Uterus (tissue), 4 donors: ENCODE measurements around the gene MBP. TPM values are rescaled to one million over a fixed set of nuclear protein-coding genes. Genes with fewer than 3 reads are reported as not detected.

Experiments
- DNase-seq, 2 donors: peaks; one replicate each; pipeline ENCODE4 v3.0.0-alpha.2; 2019 to 2020
- H3K27ac ChIP-seq, 2 donors: fragments of 200-600 bp; sonication (generic); 1 replicate in 1 of 2; 2 replicates in 1 of 2; pipeline ENCODE4 v1.5.1; 2016 to 2018
- H3K27me3 ChIP-seq, 2 donors: fragments of 200-600 bp; sonication (generic); one replicate each; pipeline ENCODE4 v1.5.1; 2018 to 2019; ENCODE audit warnings: control low read depth in 1 of 2
- H3K36me3 ChIP-seq, 2 donors: fragments of 200-600 bp; sonication (generic); one replicate each; pipeline ENCODE4 v1.5.1; 2019; ENCODE audit warnings: control low read depth in 1 of 2
- H3K4me1 ChIP-seq, 2 donors: fragments of 200-600 bp; sonication (generic); one replicate each; pipeline ENCODE4 v1.5.1; 2018 to 2019; ENCODE audit warnings: control low read depth in 1 of 2
- H3K4me3 ChIP-seq, 2 donors: fragments of 200-600 bp; sonication (generic); 1 replicate in 1 of 2; 2 replicates in 1 of 2; pipeline ENCODE4 v1.5.1; 2018 to 2019; ENCODE audit warnings: mild to moderate bottlenecking in 1 of 2
- H3K9me3 ChIP-seq, 2 donors: fragments of 200-600 bp; sonication (generic); one replicate each; pipeline ENCODE4 v1.5.1; 2019; ENCODE audit warnings: control low read depth in 1 of 2
- POLR2A ChIP-seq, 2 donors: fragments of 450-650 bp; IDR thresholded peaks; one replicate each; pipeline ENCODE4 v1.6.1; 2016; ENCODE audit warnings: antibody characterized with exemption in 2 of 2, mild to moderate bottlenecking in 1 of 2, moderate library complexity in 1 of 2
- intact Hi-C: fragments of 100-400 bp; cut with DNase I; formaldehyde crosslinking; loops from one replicate; pipeline ENCODE4 v1.15.1; 2023; ENCODE audit warnings: low total_unique reads
- total RNA-seq, 4 donors: library from RNA; depleted of rRNA in 3 of 4; stranded (reverse); fragments of >200 nt in 3 of 4; gene quantifications; one replicate each; pipeline versions ENCODE4 v1.1.0 to v1.2.4, GENCODE V29; 2014 to 2023
- TF ChIP-seq, protein P1 (sequence below), 4 experiments: fragments of 200-600 bp in 2 of 4; fragments of 450-650 bp in 2 of 4; sonication (generic) in 2 of 4; IDR thresholded peaks; one replicate each; pipeline ENCODE4 v1.5.1; 2016 to 2019; ENCODE audit warnings: antibody characterized with exemption in 4 of 4, mild to moderate bottlenecking in 2 of 4, moderate library complexity in 1 of 4
- donor health status: DM: yes; HTN: yes; CAD: no.

The MBP gene
- total RNA-seq, 4 donors from 2014 or later = 12.1 to 52.2 (median 19.8) TPM

- no peak overlapping the region for H3K4me3 ChIP-seq
- peak overlapping the region; percentile 67 to 81 for H3K27ac ChIP-seq
- intact Hi-C loops = no loop called here
- DNase-seq = no peak
- TF ChIP-seq POLR2A (IDR thresholded peaks at IDR 0.05) = no peak
- TF ChIP-seq, protein P1, sequence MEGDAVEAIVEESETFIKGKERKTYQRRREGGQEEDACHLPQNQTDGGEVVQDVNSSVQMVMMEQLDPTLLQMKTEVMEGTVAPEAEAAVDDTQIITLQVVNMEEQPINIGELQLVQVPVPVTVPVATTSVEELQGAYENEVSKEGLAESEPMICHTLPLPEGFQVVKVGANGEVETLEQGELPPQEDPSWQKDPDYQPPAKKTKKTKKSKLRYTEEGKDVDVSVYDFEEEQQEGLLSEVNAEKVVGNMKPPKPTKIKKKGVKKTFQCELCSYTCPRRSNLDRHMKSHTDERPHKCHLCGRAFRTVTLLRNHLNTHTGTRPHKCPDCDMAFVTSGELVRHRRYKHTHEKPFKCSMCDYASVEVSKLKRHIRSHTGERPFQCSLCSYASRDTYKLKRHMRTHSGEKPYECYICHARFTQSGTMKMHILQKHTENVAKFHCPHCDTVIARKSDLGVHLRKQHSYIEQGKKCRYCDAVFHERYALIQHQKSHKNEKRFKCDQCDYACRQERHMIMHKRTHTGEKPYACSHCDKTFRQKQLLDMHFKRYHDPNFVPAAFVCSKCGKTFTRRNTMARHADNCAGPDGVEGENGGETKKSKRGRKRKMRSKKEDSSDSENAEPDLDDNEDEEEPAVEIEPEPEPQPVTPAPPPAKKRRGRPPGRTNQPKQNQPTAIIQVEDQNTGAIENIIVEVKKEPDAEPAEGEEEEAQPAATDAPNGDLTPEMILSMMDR (IDR thresholded peaks at IDR 0.05) = no peak
- H3K9me3 ChIP-seq = no peaks in the 10 kb centered on the region
- H3K27me3 ChIP-seq = no peaks in the 10 kb centered on the region
- no peaks in the 10 kb centered on the region for H3K36me3 ChIP-seq
- H3K4me1 ChIP-seq = peaks cover 0 to 5% of the 10 kb centered on the region in 2 donors
These were observed 60.0 kb downstream of the MBP start for GRCh38 chr18:77072566-77072965.

DNA sequence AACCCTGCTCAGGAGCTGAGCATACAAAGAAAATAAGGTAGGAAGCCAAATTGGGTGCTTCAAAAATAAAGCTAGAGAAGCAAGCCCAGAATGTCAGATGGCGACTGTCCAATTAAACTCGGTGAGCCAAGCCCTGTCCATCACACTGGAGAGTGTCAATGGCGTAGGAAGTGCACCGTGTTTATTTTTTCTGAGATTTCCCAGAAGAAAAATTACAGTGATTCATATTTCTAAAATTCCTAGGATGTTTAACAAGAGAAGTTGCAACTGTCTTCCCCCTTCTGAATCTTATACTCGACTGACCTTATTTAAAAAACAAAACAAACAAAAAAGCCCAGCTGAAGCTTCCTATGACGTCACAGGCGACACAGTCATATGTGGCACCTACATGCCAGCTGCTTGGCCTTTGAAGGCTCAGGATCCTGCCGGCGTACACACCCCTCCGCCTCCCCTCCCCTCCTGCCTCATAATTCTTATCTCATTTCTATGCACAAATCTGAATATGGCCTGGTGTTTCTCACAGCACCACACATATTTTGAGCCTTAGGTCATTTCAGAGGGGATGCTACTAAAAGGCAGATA is 60.8 kb downstream of the MBP start:
- intact Hi-C loops = no loop called here
- Histone ChIP-seq H3K36me3 (no peaks in the 10 kb centered on the region), H3K4me1 (peaks cover 0 to 5% of the 10 kb centered on the region in 2 donors), H3K4me3 (no peak overlapping the region), H3K27me3 (no peaks in the 10 kb centered on the region), H3K9me3 (no peaks in the 10 kb centered on the region), H3K27ac (peak overlapping the region; percentile 67 to 81)
- no peak for TF ChIP-seq POLR2A (IDR thresholded peaks at IDR 0.05)
- TF ChIP-seq, protein P1 (IDR thresholded peaks at IDR 0.05) = no peak
- peak in 1 of 2 donors; percentile 19 for DNase-seq

GRCh38 chr18:77071061-77071460 is 61.5 kb downstream of the MBP start:
- H3K4me3 ChIP-seq = no peak overlapping the region
- no peaks in the 10 kb centered on the region for H3K9me3 ChIP-seq
- no peaks in the 10 kb centered on the region for H3K36me3 ChIP-seq
- H3K27me3 ChIP-seq = no peaks in the 10 kb centered on the region
- H3K27ac ChIP-seq = peak overlapping the region; percentile 67 to 81
- no peak for DNase-seq
- intact Hi-C loops = no loop called here
- no peak for TF ChIP-seq POLR2A (IDR thresholded peaks at IDR 0.05)
- TF ChIP-seq, protein P1 (IDR thresholded peaks at IDR 0.05) = no peak
- H3K4me1 ChIP-seq = peaks cover 0 to 5% of the 10 kb centered on the region in 2 donors

GRCh38 chr18:77070627-77071026 is 62.0 kb downstream of the MBP start:
- intact Hi-C loops = no loop called here
- H3K27me3 ChIP-seq = no peaks in the 10 kb centered on the region
- TF ChIP-seq, protein P1 (IDR thresholded peaks at IDR 0.05) = no peak
- no peak for TF ChIP-seq POLR2A (IDR thresholded peaks at IDR 0.05)
- peak overlapping the region; percentile 67 to 81 for H3K27ac ChIP-seq
- H3K4me1 ChIP-seq = peaks cover 0 to 5% of the 10 kb centered on the region in 2 donors
- no peak overlapping the region for H3K4me3 ChIP-seq
- DNase-seq = peak in 1 of 2 donors; percentile 14
- no peaks in the 10 kb centered on the region for H3K36me3 ChIP-seq
- H3K9me3 ChIP-seq = no peaks in the 10 kb centered on the region

DNA sequence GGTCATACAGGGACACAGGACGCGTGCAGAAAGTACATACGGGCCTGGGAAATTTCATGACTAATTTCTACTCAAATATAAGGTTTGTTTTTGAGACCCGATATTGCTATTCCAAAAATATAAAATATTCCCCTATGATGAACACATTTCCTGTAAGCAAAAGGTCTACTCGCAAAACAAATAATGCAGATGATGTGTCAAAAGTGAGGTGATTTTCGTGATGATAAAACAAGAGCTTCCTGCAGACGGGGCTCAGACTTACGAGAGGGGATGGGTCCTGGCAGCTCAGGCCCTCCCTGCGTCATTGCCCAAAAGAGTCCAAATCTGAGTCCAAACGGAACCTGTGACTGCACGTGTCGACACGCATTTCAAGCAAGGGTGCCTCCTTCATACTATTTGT is 62.7 kb downstream of the MBP start:
- Histone ChIP-seq H3K9me3 (no peaks in the 10 kb centered on the region), H3K27me3 (no peaks in the 10 kb centered on the region), H3K36me3 (no peaks in the 10 kb centered on the region), H3K4me1 (peaks cover 0 to 5% of the 10 kb centered on the region in 2 donors), H3K4me3 (no peak overlapping the region), H3K27ac (peak overlapping the region; percentile 67 to 81)
- DNase-seq = peak in 1 of 2 donors; percentile 24
- TF ChIP-seq POLR2A (IDR thresholded peaks at IDR 0.05) = no peak
- TF ChIP-seq, protein P1 (IDR thresholded peaks at IDR 0.05) = no peak
- intact Hi-C loops = no loop called here
